ENCODE results near the gene TXNDC11.

The TXNDC11 gene

GRCh38 chr16:11677959-11678881 is 64.4 kb downstream of the TXNDC11 start:
- Mint-ChIP-seq H3K9me3 (no peaks in the 10 kb centered on the region), H3K4me3 (no peak overlapping the region), H3K4me1 (peaks cover 77% of the 10 kb centered on the region), H3K27ac (peak overlapping the region; percentile 53 to 89), H3K27me3 (no peaks in the 10 kb centered on the region)
- DNase-seq: no peak
- ATAC-seq: no peak

- no peak for ATAC-seq
- no peaks in the 10 kb centered on the region for H3K9me3 Mint-ChIP-seq
- no peaks in the 10 kb centered on the region for H3K27me3 Mint-ChIP-seq
- H3K4me3 Mint-ChIP-seq: no peak overlapping the region
- peak overlapping the region in 1 of 2 donors; percentile 53 for H3K27ac Mint-ChIP-seq
- DNase-seq: no peak
- H3K4me1 Mint-ChIP-seq: peaks cover 77% of the 10 kb centered on the region
Observed at GRCh38 chr16:11677451-11677951, 65.2 kb downstream of the TXNDC11 start.

GRCh38 chr16:11676799-11677198 is 65.9 kb downstream of the TXNDC11 start:
- no peak overlapping the region for H3K27ac Mint-ChIP-seq
- ATAC-seq (no peak), DNase-seq (no peak)
- no peaks in the 10 kb centered on the region for H3K9me3 Mint-ChIP-seq
- no peaks in the 10 kb centered on the region for H3K27me3 Mint-ChIP-seq
- H3K4me1 Mint-ChIP-seq: peaks cover 77% of the 10 kb centered on the region
- no peak overlapping the region for H3K4me3 Mint-ChIP-seq

DNA sequence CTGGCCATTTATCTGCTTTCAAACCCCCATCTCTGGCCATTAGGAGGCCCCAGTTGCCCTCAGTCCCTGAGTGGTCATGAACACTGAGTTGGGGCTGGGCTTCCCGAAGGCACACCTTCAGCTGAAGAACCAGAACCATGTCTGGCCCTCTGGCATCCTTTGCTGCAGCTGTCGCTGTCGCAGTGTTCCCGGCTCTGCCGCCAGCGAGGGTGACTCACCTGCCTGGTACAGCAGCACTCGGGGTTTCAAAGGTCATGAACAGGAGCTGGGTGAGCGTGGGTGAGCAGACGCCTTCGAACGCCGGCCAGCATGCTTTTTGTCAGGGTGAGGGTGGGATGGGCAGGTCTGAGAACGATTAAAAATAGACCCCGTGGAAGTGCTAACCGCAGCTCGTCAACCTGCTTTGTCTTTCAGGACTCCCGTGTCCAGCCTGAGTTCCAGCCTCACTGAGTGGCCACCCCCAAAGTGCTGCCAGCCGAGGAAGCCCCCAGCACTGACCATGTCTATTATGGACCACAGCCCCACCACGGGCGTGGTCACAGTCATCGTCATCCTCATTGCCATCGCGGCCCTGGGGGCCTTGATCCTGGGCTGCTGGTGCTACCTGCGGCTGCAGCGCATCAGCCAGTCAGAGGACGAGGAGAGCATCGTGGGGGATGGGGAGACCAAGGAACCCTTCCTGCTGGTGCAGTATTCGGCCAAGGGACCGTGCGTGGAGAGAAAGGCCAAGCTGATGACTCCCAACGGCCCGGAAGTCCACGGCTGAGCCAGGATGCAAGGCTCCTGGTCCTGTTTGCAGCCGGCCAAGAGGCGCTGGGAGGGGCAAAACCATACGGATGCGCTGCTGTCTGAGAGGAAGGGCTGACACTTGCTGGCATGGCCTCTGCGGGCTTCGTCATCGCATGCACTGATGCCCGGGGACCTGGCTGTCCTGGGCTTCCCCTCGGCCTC is 66.8 kb downstream of the TXNDC11 start:
- ATAC-seq (no peak), DNase-seq (no peak)
- Mint-ChIP-seq H3K4me3 (no peak overlapping the region), H3K4me1 (peaks cover 77% of the 10 kb centered on the region), H3K27me3 (no peaks in the 10 kb centered on the region), H3K9me3 (no peaks in the 10 kb centered on the region), H3K27ac (peak overlapping the region in 1 of 2 donors; percentile 87)

DNA sequence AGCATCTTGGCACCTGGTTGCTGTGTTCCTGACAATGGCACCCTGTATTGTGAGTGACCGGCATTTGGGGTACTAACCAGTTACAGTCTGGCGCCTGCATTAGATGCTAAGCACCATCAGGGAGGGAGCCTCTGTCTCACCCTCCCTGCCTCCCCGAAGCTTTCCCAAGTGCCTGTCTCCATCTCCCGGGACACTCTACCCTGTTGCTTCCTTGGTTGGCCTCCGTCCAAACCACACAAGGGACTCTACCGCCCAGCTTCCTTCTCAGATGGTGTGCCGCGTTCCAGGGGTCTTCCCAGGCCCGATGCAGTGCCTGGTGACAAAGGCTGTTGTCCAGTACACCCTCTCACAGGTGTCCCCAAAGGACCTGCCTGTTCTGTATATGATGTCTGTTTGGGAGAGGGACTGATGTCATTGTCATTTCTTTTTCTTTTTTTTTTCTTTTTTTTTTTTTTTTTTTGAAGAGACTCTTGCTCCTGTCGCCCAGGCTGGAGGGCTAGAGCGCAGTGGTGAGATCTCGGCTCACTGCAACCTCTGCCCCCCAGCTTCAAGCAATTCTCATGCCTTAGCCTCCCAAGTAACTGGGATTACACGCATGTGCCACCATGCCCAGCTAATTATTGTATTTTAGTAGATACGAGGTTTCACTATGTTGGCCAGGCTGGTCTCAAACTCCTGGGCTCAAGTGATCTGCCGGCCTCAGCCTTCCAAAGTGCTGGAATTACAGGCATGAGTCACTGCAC is 67.7 kb downstream of the TXNDC11 start:
- DNase-seq (no peak), ATAC-seq (no peak)
- no peak overlapping the region for H3K4me3 Mint-ChIP-seq
- H3K27ac Mint-ChIP-seq: peak overlapping the region; percentile 87 to 90
- no peaks in the 10 kb centered on the region for H3K9me3 Mint-ChIP-seq
- H3K27me3 Mint-ChIP-seq: no peaks in the 10 kb centered on the region
- H3K4me1 Mint-ChIP-seq: peaks cover 77% of the 10 kb centered on the region

DNA sequence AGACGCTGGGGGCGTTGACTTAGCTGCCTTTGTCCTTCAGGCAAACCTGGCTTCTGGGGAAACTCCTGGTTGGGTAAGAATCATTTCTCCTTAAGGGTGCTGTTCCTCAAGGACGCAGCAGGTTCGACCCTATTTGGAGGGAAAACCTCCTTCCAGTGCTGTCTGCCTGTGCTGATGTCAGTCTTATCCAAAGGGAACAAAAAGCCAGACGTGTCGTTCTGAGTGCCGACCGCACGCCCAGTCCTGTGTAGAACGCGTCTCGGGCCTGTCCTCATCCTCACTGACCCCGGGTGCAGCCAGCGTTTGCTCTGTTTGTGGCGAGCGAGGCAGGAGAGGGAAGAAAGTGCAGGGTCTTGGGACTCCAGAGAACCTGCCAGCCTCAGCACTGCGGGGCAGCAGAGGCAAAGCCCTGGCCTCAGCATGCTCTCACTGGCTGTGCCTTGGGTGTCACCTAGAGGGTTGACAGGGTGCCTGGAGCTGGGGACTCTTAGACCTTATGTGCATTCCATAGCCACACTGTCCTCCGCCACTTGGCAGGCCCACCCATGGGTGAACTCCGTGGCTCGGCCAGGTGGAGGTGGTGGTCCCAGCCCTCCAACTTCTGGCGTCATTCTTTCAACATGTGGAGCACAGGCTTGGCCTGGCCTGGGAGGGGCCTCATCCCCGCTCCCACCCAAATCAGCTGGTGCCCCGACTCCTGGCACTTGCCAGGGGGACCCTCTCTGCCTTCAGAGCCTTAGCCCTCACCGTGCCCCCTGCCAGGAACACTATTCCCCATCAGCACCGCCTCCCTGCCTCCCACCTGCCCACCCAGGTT is 68.4 kb downstream of the TXNDC11 start:
- peak overlapping the region; percentile 4 to 9 for H3K27ac Mint-ChIP-seq

GRCh38 chr16:11673091-11674000 is 69.3 kb downstream of the TXNDC11 start:
- DNase-seq (no peak), ATAC-seq (no peak)
- peak overlapping the region; percentile 31 to 91 for H3K4me3 Mint-ChIP-seq
- H3K27me3 Mint-ChIP-seq: no peaks in the 10 kb centered on the region
- H3K9me3 Mint-ChIP-seq: no peaks in the 10 kb centered on the region
- H3K4me1 Mint-ChIP-seq: peaks cover 73% of the 10 kb centered on the region
- H3K27ac Mint-ChIP-seq: peak overlapping the region; percentile 88 to 91

More for the DNA sequence above, 68.4 kb downstream of the TXNDC11 start:
- DNase-seq (no peak), ATAC-seq (no peak)
- H3K9me3 Mint-ChIP-seq: no peaks in the 10 kb centered on the region
- H3K27me3 Mint-ChIP-seq: no peaks in the 10 kb centered on the region
- H3K4me1 Mint-ChIP-seq: peaks cover 77% of the 10 kb centered on the region
- H3K4me3 Mint-ChIP-seq: no peak overlapping the region

DNA sequence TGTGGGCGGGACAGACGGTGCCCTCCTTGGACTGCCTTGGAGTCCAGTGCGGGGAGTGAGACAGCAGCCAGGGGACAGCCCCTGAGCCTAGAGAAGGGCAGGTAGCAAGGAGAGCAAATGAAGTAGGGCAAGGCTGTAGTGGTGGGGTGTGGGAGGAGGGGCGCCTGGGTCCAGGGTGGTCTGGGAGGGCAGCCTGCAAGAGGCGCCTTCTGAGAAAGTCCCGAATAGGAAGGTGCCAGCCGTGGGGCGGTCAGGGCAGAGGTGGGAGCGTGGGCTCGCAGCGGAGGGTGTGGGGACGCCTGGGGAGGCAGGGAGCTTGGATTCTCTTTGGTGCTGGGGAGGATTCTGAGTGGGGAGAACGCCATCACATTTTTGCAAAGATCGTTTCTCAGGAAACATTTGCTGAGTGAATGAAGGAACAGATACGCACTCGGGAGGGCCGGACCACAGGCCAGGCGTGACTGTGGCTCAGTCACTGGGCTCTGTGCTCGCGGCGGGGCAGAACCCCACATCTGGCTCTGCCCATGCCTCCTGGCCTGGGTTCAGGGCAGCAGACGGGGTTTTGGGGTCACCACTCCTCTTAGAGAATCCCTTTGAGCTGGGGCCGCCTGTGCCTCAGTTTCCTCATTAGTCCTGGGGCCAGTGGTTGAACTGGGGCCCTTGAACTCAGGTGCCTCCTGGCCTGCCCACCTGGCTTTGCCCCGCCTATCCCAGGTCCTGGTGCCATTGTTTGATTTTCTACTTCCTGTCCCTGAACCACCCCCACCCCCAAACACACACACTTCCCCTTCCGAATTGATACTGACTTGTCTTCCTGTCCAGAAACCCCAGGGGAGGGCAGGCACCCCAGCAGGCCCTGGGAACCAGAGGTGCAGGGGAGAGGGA is 70.2 kb downstream of the TXNDC11 start:
- no peak for ATAC-seq

GRCh38 chr16:11671676-11672075 is 71.0 kb downstream of the TXNDC11 start:
- peak overlapping the region; percentile 85 to 91 for H3K4me3 Mint-ChIP-seq
- no peaks in the 10 kb centered on the region for H3K27me3 Mint-ChIP-seq
- peaks cover 73% of the 10 kb centered on the region for H3K4me1 Mint-ChIP-seq

More for the DNA sequence above, 70.2 kb downstream of the TXNDC11 start:
- Mint-ChIP-seq H3K27ac (peak overlapping the region; percentile 91 to 97), H3K9me3 (no peaks in the 10 kb centered on the region), H3K4me1 (peaks cover 66% of the 10 kb centered on the region), H3K27me3 (no peaks in the 10 kb centered on the region), H3K4me3 (peak overlapping the region; percentile 40 to 91)
- DNase-seq: peak in 1 of 2 donors; percentile 33

DNA sequence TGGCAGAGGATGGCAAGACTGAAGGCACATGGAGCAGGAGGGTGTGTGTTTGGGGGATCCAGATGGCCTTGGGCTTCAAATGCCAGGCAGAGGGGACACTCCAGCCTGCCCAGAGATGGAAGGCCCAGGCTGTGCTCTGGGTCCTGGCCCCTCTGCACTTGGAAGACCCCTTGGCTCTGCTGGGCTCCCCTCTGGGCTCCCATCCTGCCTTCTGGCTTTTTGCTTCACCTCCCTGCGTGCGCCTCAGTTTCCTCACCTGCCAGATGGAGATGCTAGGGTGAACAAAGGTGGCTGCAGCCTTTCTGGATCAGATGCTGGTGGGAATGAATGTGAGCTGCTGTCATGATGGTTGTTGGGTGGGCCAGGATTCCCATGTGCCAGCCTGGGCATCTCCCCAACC is 71.4 kb downstream of the TXNDC11 start:
- Mint-ChIP-seq H3K4me1 (peaks cover 77% of the 10 kb centered on the region), H3K27ac (peak overlapping the region; percentile 66 to 96), H3K4me3 (peak overlapping the region; percentile 85 to 91), H3K9me3 (no peaks in the 10 kb centered on the region), H3K27me3 (no peaks in the 10 kb centered on the region)
- ATAC-seq (no peak), DNase-seq (no peak)

More at GRCh38 chr16:11671676-11672075, 71.0 kb downstream of the TXNDC11 start:
- no peaks in the 10 kb centered on the region for H3K9me3 Mint-ChIP-seq
- ATAC-seq (no peak), DNase-seq (no peak)
- H3K27ac Mint-ChIP-seq: peak overlapping the region; percentile 91 to 97

DNA sequence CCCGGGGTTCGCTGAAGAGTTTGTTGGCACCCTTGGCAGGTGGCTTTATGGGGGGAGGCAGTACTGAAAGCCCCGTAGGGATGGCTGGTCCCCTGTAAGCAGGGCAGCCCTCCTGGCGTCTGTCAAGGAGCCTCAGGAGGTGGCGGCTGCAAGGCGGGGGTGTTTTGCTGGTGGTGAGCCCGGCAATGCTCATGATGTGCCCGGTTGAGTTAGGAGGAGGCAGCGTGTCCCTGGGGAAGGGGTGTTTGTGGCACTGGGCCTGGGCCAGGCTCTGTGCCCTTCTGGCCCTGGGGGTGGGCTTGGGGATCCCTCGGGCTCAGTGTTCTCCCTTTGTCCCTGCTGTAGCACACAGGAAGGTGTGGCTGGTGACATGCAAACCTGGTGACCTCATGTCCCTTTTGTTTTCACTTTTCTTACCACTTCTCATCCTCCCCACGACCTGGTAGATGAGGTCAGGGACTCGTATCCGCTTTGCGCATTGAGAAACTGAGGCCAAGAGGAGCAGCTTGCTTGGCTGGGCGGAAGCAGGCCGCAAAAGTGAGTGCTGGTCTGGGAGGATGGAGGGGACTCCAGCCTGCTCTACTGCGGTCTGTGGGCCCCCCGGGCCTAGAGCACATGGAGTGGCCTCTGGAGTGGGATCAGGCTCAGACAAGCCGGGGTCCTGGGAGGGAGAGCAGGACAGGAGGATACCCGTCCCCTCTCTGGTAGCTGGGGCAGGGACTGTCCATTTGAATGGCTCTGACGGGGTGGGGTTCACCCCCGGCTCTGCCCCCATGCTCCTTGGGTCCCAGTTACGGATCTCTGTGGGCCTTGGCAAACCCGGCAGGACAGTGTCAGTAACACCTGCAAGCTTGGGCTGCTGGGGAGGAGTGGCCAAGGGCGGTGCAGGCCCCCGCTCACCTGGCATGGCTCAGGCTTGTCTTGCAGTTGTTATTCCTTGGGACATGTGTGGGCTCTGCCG is 72.2 kb downstream of the TXNDC11 start:
- peak; percentile 70 for ATAC-seq
- Mint-ChIP-seq H3K4me3 (peak overlapping the region; percentile 85 to 91), H3K4me1 (peaks cover 79% of the 10 kb centered on the region), H3K9me3 (no peaks in the 10 kb centered on the region), H3K27me3 (no peaks in the 10 kb centered on the region), H3K27ac (peak overlapping the region; percentile 86 to 96)
- peak; percentile 57 to 59 for DNase-seq
